Stimulated activated CD8-positive, alpha-beta memory T cell treated with anti-CD3 and anti-CD28 coated beads, Interleukin-7, amount 100 ng/mL, for 1 hour (primary cell): ENCODE results near the gene METRN.
A peak's percentile ranks its signal among the peaks of the same experiment; 100 is the strongest.

Experiments
- DNase-seq, 2 donors: peaks; one replicate each; pipeline ENCODE4 v3.0.0-alpha.2; 2020; ENCODE audit warnings: low read depth in 2 of 2

Gene METRN

DNA sequence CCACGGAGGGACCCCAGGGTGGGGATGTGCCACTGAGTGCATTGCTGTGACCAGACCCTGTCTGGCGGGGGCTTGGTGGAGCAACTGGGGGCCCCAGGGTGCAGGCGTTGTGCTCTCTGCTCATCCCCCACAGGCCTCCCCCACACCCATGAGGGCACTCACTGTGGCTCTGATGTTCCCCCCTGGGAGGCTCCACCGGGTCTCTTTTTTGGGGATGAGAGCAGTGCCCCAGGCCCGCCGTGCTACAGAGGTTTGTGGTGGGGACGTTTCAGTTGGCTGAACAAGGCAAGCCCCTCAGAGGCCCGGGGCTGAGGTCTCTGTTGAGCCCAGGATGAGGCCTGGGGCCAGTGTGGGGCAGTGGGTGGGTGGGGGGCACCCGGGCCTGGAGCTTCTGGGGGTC is 8.8 kb downstream of the METRN start:
- no peak for DNase-seq

DNA sequence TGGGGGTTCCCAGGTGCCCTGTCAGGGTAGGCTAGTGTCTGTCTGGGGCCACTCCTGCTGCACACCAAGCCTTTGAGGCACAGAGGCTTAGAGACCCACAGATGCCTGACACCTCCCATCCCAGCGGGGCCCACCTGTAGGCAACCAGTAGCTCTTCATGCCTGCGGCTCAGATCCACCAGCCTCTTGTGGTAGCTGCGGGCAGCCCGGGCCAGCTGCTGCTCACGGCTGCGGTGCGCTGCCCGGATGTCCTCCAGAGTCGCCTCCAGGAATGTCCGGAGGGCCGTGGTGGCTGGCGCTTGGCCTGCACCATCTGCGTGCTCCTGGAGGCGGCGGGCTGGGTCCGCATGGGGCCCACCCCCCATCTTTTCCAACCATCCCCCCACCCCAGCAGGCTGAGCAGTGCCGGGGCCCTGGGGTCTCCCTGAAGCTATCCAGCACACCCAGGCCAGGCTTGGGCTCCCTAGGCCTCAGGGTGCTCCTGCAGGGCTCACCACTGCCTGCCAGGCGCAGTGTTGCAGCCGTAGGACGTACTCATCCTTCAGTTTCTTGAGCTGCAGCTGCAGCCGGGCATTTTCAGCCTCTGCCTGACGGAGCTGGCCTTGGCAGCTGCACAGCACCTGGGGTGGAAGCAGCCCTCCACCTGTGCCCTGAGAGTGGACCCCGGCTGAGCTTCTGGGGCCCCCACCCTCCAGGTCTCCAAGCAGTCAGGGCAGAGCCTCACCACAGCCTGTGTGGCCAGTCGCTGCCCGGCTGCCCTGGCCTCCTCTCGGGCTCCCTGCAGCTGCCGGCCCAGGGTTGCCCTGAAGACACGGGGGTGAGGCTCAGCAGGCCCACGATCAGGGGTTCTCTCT is 9.5 kb downstream of the METRN start:
- DNase-seq: no peak

DNA sequence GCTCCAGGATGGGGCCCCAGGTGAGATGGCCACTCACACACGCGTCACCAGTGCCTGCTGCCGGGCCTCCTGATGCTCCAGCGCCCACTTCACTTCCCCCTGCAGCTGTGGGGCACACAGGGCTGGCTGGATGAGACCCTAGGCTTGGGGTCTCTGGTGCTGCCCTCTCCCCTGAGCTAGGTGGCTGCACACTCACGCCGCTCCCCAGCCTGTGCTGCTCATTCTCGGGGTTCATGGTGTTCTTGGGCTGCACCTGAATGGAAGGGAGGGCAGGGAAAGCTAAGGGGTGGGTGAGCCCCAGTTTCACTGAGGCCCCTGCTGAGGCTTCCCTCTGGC is 10.1 kb downstream of the METRN start:
- no peak for DNase-seq

DNA sequence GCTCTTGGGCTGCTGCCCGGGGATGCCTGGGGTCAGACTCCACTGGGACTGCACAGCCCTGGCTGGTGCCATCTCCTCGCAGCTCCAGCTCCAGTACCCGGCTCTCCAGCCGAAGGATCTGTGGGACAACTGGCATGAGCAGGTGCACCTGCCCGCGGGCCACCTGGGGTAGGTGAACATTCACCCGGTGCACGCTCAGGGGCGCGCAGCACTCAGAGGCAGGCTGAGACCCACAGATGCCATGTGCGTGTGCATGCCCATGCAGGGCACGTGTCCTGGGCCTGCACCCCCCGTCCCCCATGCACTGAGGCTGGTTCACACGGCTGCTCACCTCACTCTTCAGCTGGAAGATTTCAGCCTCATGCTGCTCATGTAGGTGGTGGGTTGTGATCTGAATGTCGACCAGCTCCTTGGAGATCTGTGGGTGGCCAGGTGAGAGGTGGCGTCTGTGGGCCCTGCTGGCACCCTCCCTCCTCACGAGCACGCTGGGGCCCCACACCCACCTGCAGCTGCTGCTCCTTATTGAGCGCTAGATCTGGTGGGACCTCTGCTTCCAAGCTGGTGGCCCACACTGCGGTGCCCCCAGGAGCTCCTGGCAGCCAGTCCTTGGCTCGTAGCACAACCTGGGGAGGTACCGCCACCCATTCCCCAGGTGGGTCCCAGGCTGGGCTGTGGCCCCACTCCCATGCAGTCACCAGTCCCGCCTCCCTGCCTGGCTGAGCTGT is 10.7 kb downstream of the METRN start:
- DNase-seq: no peak

DNA sequence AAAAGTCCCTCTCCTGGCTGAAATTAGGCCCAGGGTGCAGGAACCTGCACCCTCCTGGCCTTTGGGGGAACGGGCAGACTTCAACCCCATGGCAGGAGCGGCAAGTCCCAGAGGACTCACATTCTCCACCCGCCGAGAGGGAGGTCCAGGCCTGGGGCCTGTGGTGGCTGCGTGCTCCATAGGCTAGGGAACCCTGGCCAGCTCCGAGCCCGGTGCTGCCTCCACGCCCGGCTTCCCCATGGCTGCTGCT is 11.2 kb downstream of the METRN start:
- DNase-seq: no peak

DNA sequence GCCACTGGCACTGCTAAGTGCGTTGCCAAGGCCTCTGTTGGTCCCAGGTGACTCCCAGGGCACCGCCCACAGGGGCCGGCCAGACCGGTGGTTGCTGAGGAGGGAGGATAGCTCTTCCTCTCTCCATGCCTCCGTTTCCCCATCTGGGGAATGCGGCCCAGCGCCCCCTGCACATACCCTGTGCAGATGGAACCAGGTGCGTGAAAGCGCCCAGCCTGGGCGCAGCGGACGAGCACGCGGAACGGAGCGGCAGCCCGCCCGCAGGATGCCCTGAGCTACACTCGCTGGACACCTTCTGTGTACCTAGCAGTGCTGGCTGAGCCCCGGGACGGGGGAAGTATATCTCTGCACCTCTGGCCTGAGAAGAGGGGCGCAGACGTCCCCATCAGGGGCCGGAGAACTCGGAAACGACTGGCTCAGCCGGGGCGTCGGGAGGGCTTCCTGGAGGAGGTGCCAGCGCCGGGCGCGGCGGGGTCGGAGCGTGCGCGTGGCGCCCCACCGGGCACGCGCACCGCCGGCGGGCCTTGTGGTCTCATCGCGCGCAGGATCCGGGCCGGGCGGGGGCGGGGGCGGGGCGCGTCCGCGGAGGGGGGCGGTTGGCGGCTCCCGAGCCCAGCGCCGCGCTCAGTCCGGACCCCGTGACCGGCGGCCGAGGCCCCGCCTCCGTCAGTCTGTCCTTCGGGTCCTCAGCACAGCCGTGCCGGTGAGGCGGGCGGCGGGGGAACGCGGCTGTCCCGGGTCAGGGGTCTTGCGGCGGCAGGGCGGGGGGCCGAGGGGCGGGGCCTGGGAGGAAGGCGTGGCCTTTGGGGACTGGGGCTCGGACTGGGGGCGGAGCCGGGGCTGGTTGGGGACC is 11.7 kb downstream of the METRN start, which contains the start of the genes CCDC78 and HAGHL:
Gene CCDC78 (minus strand): TSS at position 6 of the 853 bp plus-strand sequence. CDS start 76 bp downstream, outside the sequence.
Gene HAGHL (plus strand): TSS at position 669 of the 853 bp plus-strand sequence. CDS start 404 bp downstream, outside the sequence.
- DNase-seq: peak in 1 of 2 donors; percentile 45

DNA sequence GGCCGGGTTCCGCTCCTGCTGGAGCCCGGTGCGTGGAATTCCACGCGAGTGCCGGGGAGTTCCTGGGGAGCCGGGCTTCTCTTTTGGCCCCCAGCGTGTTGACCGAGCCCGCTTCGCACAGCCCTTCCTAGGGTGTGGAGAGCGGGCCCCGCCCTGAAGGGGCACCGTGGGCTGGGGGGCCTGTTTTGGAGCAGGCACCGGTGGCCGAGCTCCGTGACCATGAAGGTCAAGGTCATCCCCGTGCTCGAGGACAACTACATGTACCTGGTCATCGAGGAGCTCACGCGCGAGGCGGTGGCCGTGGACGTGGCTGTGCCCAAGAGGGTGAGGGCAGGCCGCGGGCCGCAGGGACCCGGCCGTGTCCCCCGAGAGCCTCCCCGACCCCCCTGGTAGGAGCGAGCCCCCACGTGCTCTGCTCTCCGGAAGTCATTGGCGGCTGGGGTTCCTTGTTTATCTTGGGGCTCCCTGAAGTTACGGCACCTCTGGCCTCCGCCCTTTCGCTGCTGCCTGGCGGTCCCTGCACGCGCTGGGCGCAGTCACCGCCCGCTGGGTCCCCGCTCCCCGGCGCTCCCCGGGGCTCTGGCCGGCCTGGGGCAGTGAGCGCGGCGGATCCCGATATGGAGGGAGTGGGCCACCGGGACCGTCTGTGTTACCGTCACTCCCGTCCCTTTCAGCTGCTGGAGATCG is 12.5 kb downstream of the METRN start:
- no peak for DNase-seq

DNA sequence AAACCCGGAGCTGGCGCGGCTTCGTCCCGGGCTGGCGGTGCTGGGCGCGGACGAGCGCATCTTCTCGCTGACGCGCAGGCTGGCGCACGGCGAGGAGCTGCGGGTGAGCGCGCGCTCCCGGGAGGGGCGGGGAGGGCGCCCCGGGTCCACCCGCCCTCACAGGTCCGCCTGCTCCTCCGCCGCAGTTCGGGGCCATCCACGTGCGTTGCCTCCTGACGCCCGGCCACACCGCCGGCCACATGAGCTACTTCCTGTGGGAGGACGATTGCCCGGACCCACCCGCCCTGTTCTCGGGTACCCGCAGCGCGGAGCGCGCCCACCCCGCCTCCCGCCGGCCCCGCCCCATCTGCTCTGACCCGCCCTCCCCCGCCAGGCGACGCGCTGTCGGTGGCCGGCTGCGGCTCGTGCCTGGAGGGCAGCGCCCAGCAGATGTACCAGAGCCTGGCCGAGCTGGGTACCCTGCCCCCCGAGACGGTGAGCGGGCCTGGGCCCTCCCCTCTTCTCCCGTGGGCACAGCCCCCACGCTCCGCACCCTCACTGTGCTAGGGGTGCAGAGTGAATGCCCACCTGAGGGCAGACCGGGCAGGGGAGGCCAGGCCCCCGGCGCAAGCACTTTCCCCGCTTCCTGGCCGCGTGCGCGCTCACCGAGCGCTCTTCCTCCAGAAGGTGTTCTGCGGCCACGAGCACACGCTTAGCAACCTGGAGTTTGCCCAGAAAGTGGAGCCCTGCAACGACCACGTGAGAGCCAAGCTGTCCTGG is 13.4 kb downstream of the METRN start:
- no peak for DNase-seq

DNA sequence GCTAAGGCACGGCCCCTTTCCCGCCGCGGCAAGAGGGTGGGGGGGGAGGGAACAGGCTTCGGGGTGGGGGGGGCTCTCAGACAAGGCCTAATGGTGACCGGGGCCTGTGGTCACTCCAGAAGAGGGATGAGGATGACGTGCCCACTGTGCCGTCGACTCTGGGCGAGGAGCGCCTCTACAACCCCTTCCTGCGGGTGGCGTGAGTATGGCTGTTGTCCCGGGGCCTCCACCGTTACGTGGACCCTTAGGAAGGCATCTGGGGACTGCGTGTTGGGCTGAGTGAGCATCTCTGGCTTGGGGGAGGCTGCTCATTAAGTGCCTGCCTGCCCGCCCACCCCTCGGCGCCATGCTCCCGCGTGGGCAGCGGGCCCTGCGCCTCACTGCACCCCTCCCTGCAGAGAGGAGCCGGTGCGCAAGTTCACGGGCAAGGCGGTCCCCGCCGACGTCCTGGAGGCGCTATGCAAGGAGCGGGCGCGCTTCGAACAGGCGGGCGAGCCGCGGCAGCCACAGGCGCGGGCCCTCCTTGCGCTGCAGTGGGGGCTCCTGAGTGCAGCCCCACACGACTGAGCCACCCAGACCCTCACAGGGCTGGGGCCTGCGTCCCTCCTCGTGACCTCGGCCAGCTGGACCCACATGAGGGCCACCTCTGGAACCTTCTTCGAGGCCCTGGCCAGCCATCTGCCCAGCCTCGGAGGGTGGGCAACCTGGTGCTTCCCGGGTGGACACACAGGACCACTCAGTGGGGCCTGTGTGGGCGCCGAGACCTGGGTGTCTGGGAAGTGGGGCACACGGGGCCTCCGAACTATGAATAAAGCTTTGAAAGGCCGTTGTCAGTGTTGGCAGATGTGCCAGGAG is 14.2 kb downstream of the METRN start:
- DNase-seq: no peak

DNA sequence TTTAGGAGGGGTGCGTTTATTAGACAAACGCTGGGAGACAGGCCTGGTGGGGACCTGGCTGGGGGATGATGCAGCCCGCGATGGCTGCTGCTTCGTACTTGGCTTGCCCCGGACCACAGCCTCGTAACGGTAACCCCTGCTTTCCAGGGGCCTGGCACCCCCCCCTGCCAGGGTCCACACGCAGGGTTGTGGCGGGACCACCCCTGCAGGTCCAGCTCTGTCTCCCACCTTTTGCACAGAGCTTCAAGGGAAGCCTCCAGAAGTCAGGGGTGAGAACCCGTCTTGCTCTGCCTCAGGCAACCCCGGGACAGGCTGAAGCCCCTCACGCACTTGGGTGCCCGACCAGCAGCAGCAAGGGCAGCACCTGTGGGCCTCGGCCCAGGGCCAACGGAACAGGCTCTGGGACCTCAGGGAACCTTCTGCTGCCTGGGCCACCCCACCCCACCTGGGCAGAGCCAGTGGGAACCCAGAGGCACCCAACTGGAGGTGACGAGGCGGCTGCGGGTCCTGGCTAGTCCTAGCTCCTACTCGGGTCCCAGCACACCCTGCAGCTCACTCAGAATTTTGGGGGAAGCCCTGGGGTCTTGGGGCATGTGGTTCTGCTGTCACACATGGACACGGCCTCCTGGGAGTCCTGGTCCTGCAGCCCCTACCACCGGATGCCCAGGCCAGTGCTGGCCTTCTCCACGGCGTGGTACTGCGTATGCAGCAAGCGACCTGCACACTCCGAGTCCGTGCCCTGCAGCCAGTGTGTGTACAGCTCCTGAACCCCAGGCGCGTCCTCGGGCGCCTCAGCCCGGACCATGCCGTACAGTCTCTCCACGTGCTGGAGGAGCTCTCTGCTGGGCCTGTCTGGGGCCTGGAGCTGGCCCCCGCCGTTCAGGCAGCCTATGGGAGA is 15.1 kb downstream of the METRN start:
- no peak for DNase-seq

DNA sequence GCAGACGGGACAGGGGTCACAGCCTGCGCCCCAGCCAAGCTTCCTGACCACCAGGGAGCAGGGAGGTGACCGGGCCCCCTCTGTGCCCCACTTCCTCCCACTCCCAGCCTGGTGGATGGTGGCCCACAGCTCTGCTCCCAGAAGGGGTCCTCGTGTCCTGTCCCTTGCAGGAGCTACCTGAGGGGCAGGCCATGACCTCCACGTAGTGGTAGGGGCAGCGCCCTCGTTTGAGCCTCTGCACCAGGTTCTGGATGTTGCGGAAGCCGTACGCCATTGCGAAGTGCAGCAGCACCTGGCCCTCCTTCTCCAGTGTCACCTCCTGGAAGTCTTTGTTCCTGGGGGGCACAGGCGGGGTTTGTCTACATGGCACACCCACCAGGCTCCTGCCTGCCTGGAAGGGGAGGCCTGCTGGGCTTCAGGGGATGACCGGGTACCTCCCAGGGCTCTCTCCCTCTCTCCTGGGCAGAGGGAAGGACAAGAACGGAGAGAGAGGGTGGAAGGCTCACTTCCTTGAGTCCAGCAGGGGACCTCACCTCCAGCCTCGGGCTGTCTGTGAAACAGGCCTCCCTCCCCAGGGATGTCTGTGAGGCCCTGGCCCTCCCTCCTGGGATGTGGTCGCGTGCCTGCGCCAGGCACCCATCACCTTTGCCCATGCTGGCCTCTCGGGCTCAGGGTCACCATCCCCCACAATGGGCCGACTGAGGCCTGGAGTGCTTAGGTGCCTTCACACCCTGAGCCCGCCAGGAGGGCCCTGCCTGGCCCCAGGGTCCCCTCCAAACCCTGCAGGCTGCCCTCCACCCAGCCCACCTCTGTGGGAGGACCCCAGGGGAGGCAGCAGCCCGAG is 16.0 kb downstream of the METRN start:
- no peak for DNase-seq

DNA sequence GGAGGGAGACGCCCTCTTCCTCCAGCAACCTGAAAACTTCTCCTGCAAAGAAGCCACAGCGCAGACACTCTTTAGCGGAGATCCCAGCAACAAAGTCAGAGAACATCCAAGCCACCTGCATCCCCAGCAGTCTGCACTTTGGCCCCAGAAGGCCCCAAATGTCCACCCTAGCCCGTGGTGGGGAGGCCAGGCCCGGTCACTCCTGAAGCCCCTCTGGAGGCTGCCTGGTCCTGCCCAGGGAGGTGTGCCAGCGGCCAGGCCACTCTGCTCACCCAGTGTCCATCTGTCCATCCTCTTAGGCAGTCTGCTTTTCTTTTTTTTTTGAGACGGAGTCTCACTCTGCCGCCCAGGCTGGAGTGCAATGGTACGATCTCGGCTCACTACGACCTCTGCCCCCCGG is 17.4 kb downstream of the METRN start:
- no peak for DNase-seq

DNA sequence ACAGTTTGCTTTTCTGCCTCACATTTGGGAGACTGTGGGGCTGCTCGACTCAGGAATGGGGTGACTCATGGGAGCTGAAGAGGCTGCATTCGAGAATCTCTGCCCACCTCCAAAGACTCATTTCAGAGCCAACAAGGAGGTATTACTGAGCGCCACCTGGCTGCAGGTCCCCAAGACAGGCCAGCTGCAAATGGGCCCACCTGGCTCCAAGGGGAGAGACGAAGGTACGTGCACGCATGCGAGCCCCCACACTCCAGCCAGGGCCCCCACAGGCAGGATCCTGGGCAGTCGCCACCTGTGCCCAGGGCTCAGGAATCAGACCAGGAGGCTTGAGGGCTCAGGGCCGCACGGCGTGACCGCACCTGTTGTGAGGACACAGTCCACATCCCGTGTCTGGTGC is 18.0 kb downstream of the METRN start:
- DNase-seq: no peak

DNA sequence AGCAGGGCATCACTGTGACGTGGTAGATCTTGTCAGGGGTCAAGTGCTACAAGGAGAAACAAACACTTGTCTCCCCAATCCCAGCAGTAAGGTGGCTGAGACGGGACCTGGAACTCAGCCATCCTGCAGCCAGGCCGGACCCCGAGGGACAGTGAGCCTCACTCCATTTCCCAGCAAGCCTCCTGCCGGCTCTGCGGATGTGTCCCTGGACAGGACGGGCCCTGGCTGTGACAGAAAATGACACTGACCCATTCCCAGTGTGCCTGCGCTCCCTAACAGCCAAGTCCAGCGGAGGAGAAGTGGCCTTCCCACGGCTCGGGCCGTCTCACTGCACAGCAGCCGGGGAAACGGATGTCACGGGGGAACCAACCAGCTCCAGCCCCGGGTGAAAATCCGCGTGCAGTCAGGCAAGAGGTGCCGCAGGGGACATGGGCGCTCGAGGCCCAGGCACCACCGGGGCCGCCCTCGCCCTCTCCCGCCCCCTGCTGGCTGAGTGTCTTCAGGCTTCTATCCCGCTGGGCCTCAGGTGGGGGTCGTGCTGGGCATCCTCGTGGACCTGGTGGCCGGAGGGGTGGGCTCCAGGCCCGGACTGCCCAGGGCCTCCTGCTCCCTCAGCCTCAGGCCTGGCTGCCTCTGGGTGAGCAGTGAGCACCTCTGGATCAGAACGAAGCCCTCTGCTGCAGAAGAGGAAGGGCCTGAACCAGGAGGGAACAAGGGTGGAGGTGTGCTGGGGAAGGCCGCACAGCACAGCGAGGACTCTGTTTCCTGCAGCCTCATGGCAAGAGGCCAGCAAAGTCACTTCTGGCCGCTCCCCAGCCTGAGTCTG is 18.7 kb downstream of the METRN start:
- DNase-seq: no peak

DNA sequence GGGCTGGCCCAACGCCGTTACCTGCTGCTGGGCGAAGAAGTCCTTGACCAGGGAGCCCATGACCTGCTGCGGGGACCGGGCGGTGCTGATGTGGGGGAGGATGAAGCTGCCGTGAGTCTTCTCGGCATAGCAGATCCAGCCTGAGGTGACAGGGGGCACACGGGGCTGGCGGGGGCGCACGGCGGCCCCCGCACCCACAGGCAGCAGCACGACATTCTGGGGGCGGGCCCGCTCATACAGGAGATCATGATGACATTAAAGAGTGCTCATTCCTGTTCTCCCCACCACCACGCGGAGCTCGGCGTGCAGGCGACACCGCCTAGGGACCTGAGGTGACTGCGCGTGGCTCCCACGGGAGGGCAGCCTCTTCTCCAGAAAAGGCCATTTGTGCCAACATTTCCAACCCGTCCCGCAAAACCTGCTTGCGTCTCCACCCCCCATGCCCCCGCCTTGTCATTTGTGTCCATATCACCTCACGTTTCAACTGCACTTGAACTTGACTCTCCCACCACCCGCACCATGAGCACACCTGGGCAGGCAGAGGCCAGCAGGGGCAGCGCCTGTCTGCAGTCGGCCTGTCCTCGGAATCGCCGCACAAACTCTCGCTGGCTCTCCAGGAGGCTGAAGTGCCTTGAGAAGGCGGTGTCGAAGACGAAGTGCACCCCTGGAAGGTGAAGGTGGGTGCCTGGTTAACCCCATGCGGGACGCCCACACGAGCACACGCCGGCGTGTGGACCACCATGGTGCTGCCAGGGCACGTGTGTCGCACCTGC is 19.5 kb downstream of the METRN start:
- no peak for DNase-seq
